Stimulated activated naive CD8-positive, alpha-beta T cell treated with anti-CD3 and anti-CD28 coated beads, Interleukin-15, Interleukin-2, amounts not matched to agents 100 U/mL and 50 U/mL, for 24 hours (primary cell): ENCODE results near the gene FLOT1.
"Not testable (repeated sequence)": the region's sequence is repeated elsewhere in the genome, so short reads cannot be mapped to it uniquely, and the experiment has no call there.

Experiments used
- ATAC-seq: fragments of 150-1000 bp; cut with Tn5 transposase; one replicate; pipeline ENCODE4 v1.10.0; 2021
- DNase-seq: peaks from one replicate; pipeline ENCODE4 v3.0.0; 2021

The FLOT1 gene

GRCh38 chr6:30767158-30767943, 24.9 kb upstream of the FLOT1 start:
- peak; percentile 47 for DNase-seq
- ATAC-seq = peak; percentile 71

DNA sequence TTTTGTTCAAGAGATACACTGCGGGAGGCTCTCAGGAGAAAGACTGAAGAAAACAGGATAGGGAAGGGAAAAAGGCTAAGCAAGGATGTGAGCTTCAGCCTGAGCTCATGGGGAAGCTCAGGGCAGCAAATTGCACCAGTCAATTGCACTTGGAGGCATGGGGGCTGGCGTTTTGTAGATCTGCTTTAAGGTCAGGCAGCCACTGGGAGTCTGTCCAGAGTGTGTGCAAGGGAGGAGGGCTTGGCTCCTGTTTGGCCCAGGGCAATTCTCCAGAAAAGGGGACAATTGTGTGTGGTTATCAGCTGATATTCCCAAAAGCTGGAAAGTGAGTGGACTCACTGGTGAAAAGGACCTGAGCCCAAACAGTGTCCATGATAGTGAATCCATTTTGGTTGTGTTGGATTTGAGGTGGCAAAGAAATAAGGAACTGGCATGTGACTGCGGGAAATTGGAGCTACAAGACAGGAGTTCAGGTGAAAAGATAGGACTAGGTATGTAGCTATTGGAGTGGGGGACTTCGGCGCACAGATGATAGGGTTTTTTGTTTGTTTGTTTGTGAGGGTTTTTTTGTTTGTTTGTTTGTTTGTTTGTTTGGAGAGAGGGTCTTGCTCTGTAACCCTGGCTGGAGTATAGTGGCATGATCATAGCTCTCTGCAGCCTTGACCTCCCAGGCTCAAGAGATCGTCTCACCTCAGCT, 24.1 kb upstream of the FLOT1 start:
- no peak for ATAC-seq
- no peak for DNase-seq

DNA sequence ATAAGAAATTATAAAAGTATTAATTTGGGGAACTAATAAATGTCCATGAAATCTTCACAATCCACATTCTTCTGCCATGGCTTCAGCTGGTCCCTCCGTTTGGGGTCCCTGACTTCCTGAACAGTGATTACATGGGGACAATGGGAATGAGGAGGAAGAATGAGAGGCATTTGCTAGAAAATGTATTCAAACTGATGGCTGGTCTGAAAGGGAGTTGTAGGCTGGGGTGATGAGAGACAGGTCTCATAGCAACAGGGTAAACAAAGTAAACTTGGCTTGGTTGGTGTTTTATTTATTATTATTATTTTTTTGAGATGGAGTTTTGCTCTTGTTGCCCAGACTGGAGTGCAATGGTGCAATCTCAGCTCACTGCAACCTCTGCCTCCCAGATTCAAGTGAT, 23.0 kb upstream of the FLOT1 start:
- DNase-seq, ATAC-seq: not testable (repeated sequence)

DNA sequence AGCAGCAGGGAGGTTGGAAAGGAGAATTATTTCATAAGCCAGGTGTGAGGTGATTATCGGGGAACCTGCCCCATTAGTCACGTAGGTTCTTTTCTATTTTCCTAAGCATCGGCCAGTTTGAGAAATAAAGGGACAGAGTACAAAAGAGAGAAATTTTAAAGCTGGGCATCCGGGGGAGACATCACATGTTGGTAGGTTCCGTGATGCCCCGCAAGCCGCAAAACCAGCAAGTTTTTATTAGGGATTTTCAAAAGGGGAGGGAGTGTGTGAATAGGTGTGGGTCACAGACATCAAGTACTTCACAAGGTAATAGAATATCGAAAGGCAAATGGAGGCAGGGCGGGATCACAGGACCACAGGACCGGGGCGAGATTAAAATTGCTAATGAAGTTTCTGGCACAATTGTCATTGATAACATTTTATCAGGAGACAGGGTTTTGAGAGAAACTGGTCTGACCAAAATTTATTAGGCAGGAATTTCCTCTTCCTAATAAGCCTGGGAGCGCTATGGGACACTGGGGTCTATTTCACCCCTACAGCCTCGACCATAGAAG, 22.1 kb upstream of the FLOT1 start:
- ATAC-seq, DNase-seq: not testable (repeated sequence)

DNA sequence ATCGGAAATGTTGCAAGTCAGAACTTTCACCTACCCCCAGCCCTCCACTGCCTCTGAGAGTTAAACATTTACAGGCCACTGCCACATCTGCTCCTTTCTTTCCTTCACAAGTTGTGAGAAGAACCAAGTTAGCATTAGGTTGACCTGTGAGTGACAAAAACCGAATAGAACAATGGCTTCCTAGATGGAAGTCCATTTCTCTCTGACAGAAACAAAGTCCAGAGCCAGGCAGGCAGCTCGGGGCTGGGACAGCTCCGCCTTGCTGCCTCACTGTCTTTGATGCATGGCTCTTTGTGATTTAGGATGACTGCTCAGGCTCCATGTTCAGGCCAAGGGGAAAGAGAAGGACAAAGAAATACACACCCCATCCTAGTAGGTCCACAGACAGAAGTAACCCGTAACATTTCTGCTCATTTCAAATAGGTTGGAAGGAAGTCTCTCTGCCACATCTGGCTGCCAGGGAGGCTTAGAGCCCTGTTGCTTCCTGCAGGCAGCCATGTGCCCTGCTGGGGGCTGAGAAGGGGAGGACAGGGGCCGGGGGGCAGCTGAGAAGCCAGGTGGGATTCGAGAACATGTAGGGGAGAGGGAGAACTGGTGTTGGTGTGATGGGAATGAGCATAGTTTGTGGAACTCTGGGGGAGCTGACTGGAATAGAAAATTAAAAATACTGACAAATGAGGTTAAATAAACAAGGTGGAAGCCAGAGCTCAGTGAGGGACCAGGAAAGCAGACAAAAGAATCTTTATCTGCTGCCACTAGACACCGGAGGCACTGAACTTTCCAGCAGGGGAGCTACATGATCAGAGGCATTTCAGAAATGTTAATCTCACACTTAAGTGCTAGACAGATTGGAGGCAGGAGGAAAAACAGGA, 21.4 kb upstream of the FLOT1 start:
- ATAC-seq (no peak), DNase-seq (no peak)

GRCh38 chr6:30763155-30763617, 20.7 kb upstream of the FLOT1 start:
- ATAC-seq = no peak
- DNase-seq = no peak

GRCh38 chr6:30761791-30762429, 19.4 kb upstream of the FLOT1 start:
- ATAC-seq = peak; percentile 72
- no peak for DNase-seq

DNA sequence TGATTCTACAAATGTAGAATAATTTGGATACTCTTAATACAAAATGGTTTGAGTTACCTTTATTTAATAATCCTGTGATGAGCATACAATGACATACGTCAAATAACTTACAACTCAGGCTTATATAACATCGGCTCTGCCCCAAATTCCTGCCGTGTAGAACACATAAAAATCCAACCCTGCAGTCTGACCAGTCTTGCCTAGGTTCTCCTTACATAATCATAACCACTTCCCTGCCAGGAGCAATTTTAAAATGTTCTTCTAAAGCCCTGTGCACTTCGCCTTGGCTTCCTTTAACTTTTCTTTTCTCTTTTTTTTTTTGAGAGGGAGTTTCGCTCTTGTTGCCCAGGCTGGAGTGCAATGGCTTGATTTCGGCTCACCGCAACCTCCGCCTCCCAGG, 18.1 kb upstream of the FLOT1 start:
- no peak for ATAC-seq
- no peak for DNase-seq

DNA sequence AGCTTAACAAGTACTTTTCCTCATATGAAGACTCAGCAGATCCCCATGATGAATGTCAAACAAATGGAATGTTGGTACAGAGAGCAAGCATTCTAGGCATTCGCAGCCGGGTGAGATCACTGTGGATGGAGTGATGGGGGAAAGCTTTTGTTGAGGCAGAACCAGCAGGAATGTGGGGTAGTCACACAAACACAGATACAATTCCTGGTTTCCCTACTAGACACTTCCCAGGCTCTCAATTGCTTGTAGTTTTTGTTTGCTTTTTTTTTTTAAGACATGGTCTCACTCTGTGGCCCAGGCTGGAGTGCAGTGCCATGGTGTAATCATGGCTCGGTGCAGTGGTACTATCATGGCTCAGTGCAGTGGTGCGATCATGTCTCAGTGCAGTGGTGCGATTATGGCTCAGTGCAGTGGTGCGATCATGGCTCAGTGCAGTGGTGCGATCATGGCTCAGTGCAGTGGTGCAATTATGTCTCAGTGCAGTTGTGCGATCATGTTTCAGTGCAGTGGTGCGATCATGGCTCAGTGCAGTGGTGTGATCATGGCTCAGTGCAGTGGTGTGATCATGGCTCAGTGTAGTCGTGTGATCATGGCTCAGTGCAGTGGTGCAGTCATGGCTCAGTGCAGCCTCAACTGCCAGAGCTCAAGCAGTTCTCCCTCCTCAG, 17.2 kb upstream of the FLOT1 start:
- no peak for DNase-seq
- ATAC-seq = no peak

GRCh38 chr6:30757261-30757904, 14.9 kb upstream of the FLOT1 start:
- no peak for ATAC-seq
- DNase-seq = no peak

DNA sequence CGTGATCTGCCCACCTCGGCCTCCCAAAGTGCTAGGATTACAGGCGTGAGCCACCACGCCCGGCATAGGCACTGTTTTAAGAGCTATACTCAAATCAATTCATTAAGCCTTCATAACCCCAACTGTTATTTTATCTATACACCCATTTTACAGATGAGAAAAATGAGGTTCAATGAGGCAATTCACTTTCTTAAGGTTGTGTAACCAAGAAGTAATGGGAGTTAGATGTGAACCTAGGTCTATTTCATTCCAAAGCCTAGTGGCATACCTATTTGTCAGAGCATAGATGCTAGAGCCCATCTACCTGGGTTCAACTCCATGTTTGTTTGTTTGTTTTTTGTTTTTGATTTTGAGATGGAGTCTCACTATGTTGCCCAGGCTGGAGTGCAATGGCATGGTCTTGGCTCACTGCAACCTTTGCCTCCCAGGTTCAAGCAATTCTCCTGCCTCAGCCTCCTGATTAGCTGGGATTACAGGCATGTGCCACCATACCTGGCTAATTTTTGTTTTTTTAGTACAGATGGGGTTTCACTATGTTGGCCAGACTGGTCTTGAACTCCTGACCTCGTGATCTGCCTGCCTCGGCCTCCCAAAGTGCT, 14.0 kb upstream of the FLOT1 start:
- ATAC-seq, DNase-seq: not testable (repeated sequence)

DNA sequence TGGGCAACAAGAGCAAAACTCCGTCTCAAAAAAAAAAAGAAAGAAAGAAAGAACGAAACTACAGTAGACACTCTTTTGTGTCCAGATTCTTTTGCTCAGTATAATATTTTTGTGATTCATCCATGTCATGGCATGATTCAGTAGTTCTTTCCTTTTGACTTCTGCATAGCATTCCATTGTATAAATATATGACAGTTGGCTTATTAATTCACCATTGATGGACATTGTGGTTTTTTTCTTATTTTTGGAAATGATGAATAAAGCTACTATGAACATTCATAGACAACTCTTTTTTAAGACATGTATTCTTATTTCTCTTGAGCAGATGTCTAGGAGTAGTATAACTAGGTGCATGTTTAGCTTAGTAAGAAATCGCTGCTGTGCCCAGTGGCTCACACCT, 12.1 kb upstream of the FLOT1 start:
- DNase-seq (no peak), ATAC-seq (no peak)

- ATAC-seq (peak; percentile 66), DNase-seq (peak; percentile 50)
Observed at GRCh38 chr6:30752157-30752927, 9.9 kb upstream of the FLOT1 start.

GRCh38 chr6:30750379-30750668, 7.8 kb upstream of the FLOT1 start:
- no peak for DNase-seq
- ATAC-seq = no peak

DNA sequence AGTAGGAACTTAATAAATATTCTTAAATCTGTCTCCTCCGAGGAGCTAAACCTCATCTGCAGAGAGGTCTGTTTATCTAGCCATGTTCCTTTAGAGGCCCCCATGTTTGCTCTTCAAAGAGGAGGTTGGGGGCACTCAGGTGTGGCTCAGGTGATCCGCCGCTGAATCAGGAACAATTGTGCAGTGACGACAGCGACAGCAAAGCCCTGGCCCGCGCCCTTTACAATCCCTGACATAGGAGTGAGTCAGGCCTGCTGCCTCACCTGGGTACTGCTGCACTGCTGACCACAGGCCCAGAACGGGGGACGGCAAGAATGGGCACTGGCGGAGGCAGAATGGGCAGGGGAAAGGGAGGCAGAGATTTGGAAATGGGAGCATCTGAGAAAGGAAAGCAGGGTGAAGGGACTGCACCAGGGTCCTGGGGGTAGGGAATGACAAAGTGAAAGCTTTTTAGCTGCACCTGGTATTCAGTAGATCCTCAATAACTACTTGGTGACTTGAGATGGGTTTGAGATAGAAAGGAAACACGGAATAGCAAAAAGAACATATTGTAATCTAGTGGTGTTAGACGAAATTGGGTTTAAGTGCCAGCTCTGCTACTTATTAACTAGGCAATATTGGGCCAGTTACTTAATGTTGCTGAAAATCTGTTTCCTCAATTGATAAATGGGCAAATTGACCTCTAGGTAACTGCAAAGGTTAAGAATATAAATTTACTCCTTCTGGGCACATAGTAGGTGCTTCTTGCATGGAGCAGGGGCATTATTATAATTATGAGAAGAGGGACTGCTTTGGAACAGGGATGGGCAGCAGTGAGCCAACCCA, 7.3 kb upstream of the FLOT1 start:
- ATAC-seq = no peak
- no peak for DNase-seq

- ATAC-seq (no peak), DNase-seq (no peak)
Observed at GRCh38 chr6:30748851-30749540, 6.5 kb upstream of the FLOT1 start.

DNA sequence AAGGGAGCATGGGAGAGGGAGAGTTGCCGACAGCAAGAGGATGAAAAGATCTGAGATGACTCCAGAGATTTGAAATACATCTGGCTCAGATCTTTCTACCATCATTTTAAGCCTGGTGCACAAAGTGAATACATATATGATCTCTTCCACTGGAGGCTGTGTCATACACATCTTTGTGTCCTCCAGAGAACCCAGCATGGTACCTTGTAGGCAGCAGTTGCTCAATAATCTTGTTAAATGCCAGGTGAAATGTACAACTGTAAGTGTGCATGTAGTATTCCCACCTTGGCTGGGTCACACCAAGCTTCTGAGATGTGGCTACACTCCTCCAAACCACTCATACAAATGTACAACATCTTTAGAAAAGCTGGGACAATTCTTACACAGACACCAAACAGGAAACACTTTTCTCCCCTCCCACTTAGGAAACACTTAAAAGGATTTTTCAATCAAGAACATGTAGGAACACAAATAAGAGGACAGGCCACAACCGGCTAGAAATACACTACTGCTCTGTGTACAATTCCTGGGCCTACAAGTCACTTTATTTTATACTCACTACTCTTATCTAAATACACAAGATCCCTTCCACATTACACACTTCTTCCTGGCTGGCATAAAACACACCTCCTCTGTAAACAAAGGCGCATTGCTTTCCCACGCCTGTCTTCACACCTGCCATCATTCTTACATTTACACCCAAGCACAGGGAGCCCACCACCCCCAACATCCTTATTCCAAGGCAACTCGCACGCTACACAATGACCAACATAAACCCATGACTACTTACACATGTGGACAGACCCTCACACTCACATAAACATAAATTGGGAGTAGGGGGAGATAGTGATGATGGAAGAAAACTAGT, 5.6 kb upstream of the FLOT1 start:
- no peak for DNase-seq
- ATAC-seq = no peak
